Ovary (tissue), 3 donors: ENCODE data around the gene CEP85L.

Experiments used
- CTCF ChIP-seq, 3 donors: fragments of 450-650 bp in 2 of 3; fragments of 200-600 bp in 1 of 3; IDR thresholded peaks; one replicate each; pipeline versions ENCODE4 v1.5.1 to v1.8.0; 2016 to 2022; ENCODE audit warnings: antibody characterized with exemption in 3 of 3, mild to moderate bottlenecking in 1 of 3
- EP300 ChIP-seq: sonication (generic); formaldehyde crosslinking; IDR thresholded peaks from one replicate; pipeline ENCODE4 v1.6.1; 2017; ENCODE audit warnings: antibody characterized with exemption
- POLR2A ChIP-seq: fragments of 450-650 bp; IDR thresholded peaks from one replicate; pipeline ENCODE4 v1.6.1; 2017; ENCODE audit warnings: antibody characterized with exemption, mild to moderate bottlenecking, moderate library complexity
- donor health status: DM: no; HTN: no; CAD: no.

GRCh38 chr6:118651282-118652050 is at the start of gene CEP85L:
- TF ChIP-seq CTCF (IDR thresholded peaks at IDR 0.05) (peak in 2 of 3 donors; percentile 19 to 62), EP300 (no peak), POLR2A (peak; percentile 86)
